NCI-H2107 treated with DMSO at 0.1 percent for 48 hours (cell line): ENCODE results near the gene RDX.
"Not testable (repeated sequence)": the region's sequence is repeated elsewhere in the genome, so short reads cannot be mapped to it uniquely, and the experiment has no call there.

Source experiments
- DNase-seq: peaks from one replicate; lab custom pipeline; 2025; ENCODE audit not compliant: unreplicated experiment; lab: John Stamatoyannopoulos, UW

The RDX gene

DNA sequence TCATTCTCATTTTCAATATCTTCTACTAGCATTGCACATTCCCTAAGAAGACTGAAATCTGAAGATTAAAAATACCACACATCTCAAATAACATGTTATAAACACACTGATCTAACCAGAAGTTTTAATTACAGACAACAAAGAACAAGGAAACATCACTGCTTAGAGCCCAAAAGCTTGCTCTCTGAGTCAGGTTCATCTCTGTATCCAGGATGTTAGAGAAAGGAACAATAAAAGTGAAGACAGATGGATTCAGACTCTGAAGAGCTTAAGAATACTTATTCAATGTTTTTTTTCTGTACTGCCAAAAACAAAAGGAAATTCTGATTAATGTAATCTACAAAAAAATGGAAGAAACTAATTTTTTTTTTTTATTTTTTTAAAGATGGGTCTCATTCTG, 16.5 kb downstream of the RDX start:
- no peak for DNase-seq

DNA sequence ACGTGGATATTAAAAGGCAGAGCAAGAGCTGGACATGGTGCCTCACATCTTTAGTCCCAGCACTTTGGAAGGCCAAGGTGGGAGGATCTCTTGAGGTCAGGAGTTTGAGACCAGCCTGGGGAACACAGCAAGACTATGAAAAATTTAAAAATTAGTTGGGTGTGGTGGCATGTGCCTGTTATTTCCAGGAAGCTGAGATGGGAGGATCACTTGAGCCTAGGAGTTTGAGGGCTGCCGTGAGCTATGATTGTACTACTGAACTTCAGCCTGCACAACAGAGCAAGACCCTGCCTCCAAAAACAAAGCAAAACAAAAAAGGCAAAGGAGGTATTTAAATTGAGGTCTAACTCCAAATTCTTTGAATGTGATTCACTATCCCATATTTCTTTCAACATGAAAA, 23.5 kb downstream of the RDX start:
- no peak for DNase-seq

DNA sequence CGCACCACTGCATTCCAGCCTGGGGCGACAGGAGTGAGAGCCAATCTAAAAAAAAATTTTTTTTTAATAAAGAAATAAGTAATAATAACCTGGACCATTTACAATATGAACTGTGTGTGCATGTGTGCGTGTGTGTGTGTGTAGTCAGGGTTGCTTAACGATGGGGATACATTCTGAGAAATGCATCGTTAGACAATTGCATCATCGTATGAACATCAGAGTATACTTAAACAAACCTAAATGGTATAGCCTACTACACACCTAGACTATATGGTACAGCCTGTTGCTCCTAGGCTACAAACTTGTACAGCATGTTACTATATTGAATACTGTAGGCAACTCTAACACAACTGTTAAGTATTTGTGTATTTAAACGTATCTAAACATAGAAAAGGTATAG, 26.4 kb downstream of the RDX start:
- no peak for DNase-seq

DNA sequence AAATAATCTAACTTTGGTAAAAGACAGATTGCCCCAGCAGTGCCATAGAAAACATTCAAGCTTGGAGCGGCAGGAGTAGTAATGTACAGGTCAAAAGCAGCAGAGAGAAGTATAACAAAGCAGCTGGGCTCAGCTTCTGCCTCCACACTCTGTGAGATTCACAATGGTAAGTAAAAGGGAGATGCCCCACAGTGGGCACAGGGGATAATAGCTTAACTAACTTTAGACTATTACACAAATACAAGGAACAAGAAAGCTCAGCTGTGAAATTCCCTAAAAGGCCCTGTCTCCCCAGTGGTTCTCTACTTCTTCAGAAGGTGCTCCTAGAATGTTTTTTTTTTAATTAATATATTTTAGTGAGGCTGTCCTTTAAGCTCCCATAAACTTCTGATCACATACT, 28.0 kb downstream of the RDX start:
- DNase-seq, result no peak

DNA sequence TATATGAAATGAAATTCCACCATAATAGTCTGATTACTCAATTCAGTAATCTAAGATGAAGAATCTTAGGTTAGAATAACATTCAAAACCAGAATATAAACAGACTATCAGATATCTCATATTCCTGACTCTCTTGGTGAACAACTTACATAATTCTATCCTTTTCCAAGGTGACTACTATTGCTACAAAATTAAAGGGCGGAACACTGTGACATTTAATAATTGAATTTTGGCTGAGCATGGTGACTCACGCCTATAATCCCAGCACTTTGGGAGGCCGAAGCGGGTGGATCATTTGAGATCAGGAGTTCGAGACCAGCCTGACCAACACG, 34.4 kb downstream of the RDX start:
- DNase-seq, result no peak

DNA sequence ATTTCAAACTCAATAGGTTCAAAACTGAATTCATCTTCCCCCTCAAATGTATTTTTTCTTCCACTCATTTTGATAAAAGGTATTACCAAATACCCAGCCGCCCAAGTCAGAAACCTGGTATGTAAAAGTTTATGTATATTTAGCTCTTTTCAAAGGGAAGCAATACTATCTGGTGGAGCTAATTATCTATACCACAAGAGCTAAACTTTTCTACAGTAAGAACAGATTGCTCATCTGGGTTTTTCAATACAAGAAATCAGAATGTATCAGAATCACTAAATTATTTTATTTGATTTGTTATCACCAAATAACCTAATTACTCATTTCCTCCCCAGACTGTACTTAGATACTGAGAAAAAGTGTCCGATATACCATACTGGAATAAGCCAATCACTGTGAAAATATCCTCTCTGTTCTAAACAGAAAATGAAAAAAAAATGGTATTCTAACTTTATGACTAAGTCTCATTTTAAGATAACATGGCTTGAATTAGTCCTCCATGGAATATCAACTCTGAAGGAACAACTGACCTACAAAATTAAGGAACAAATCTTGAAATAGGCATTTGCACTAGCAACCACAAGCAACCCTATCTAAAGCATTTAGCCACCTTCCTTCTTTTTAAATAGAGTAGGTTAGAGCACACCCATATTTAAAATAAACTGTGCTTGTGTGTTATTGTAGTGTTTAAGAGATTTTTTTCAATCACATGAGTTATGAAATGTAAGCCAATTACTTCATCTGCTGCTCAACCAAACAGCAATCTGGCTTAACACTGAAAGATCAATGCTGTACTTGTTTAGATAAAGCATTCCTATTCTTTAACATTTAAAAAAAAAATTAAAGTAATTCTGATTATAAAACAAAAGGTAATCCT, 35.0 kb downstream of the RDX start:
- DNase-seq, result no peak

DNA sequence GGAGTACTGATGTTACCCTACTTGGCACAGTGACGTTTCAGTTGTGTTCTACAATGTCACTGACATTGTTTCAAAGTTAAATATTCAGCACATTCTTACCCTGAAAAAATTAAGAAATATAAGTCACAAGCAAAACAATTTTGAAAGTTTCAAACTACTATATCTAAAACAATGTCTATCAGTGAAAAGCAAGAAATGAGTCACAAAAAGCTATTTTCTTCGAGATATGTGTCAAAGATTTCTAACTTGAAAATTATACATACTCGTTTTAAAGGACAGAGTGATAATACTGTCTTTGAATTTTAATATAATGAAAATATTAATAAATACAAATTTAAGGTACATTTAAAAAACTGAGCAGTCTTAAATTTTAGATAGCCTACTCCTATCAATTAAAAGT, 42.9 kb downstream of the RDX start:
- no peak for DNase-seq

DNA sequence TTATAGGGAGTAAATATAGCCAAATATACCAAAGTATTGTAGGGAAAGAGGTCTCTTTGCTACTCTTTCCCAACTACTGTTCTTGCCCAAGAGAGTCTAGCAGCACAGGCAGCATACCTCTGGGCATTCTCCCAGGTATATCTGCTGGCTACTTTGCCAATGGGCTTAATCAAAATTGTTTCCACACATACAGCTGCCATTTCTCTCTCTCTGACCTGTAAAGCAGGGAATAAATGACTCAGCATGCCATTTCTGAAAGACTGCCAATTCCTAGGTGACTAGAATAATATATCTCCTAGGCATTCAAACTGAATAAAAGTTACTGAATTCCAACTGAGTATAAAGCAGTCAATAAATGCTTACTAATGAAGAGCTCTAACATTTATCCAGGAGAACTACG, 44.6 kb downstream of the RDX start:
- peak; percentile 42 for DNase-seq

DNA sequence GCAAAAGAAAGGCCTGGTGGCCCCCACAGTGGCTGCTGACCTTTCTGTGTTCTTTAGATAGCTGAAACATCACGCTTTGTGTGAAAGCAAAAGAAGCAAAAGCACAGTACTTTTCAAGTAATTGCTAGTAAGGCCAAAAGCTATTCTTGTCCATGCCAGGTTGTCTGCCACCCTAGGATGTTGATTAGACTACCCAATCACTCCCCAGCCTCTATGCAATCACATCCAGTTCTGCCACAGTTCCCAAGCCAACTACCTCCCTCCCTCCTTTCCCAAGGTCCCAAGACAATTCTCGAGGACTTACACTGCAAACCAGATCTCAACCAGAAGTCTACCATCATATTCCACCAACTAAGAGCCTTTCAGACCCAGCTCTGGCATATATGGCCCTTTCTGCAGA, 46.2 kb downstream of the RDX start:
- DNase-seq, result no peak

DNA sequence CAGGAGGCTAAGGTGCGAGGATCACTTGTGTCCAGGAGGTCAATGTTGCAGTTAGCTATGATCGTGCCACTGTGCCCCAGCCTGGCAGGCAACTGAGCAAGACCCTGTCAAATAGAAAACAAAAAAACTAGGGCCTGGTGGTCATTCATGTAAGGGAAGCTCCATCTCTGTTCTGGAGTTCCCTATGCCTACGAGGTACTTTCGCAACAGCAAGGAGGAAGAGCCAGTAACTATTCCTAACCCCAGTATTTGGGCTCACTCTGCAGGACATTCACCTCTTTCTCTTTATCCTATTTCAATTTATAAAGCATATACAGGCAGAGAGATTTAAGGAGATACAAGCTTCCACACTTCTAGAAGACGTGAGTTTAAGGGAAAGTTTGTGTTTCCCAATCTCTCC, 46.6 kb downstream of the RDX start:
- DNase-seq, result no peak

DNA sequence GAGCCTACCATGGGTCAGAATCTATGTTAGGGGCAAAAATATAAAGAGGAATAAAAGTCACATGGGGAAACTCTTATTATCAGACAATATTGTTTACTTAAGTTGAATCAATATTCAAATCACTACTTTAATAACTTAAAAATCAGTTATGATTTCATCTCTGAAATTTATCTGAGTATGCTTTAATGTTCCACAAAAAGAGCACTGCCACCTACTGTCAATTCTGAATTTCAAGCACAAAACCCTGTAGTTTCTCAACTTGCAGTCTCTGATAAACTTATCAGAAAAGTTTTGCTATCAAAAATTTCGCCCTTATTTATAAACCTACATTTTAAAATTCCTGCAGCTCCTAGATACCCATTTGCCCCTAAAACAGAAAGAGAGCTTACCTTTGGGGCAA, 47.3 kb downstream of the RDX start:
- no peak for DNase-seq

DNA sequence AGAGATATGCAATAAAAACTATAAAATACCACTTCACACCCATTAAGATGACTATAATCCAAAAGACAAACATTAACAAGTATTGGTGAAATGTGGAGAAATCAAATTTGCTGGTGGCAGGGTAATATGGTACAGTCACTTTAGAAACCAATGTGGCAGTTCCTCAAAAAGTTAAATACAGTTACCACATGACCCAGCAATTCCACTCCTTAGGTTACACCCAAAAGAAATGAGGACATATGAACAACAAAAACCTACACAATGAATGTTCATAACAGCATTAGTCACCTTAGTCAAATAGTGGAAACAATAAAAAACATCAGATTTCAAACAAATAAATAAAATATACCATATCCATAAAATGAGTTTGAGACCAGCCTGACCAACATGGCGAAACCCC, 52.6 kb downstream of the RDX start:
- DNase-seq, result no peak

DNA sequence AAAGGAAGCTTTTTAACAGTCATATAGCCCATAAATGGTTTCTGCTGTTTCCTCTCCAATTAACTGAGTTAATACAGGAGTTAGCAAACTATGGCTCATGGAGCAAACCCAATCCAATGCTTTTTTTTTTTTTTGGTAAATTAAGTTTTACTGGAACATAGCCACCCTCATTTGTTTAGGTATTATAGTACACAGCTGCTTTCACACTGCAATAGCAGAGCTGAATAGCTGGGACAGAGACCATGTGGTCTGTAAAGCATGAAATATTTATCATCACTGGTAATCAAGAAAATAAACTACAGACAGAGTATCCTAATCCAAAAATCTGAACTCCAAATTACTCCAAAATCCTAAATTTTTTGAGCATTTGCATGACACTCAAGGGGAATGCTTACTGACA, 53.7 kb downstream of the RDX start:
- no peak for DNase-seq

DNA sequence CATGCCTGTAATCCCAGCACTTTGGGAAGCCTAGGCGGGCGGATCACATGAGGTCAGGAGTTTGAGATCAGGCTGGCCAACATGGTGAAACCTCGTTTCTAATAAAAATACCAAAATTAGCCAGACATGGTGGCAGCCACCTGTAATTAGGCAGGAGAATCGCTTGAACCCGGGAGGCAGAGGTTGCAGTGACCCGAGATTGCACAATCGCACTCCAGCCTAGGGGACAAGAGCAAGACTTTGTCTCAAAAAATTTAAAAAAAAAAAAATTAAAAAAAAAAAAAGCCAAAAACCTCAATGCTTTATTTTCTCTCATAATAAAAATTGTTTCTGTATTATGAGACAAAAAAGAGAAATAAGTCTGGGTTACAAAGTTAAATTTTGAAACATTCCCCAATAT, 54.2 kb downstream of the RDX start:
- DNase-seq, result no peak

DNA sequence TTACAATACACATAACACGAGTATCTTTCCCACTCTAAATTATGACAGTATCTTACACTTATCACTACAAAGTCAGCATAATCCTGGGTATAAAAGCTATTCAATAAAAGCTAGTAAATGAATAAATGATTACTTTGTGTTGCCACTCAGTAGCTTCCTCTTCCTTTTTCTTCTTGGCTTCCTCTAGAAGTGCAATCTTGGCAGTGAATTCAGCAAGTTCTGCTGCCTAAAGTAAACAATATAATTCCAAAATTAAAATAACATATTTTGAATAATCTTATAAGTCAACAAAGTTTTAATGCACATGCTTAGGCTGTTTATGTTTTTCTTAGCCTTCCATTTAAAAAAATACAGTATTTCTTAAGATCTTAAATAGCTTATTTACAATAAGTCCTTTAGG, 60.4 kb downstream of the RDX start:
- DNase-seq, result no peak

DNA sequence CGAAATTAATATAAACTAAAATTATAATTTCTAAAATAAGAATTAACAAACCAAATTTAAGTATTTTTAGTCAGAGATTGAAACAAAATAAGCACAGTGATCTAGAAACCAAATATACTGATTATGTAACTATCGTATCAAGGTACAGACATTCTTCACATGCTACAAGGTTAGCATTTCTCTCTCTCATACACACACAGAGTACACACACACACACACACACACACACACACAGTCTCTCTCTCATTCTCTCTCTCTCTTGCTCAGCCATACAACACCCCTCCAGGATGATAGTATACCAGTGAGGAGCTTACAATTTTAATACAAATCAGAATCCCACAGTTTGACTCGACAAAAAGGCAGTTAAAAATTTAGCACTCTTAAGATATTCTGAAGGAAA, 66.0 kb downstream of the RDX start:
- no peak for DNase-seq

DNA sequence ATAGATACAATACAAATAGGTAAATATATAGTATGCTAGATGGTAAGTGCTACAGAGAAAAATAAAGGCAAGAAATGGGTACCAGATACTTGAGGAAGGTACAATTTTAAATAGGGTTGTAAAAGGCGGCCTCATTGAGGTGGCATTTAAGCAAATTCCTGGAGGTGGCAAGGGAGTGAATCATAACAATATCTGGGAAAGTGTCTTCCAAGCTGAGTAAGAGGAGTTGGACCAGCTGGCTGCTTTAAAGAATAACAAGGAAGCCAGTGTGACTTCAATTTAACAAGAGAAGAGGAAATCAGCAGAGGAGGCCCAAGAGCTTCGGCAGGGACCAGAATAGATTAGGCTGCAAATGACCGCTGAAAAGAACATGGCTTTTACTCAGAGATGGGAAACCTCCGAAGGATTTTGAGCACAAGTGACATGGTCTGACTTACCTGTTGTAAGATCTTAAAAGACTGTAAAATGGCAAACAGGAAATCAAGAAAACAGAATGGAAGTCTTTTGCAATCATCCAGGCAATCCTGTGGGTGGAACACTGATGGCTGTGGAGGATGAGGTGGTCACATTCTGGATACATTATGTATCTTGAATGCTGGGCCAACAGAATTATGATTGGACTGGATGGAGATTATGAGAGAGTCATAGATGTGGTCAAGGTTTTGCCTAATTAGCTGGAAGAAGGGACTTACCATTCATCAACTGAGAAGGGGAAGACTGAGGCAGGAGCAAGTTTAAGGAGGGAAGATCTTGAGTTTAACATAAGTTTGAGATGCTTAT, 77.2 kb downstream of the RDX start:
- no peak for DNase-seq

DNA sequence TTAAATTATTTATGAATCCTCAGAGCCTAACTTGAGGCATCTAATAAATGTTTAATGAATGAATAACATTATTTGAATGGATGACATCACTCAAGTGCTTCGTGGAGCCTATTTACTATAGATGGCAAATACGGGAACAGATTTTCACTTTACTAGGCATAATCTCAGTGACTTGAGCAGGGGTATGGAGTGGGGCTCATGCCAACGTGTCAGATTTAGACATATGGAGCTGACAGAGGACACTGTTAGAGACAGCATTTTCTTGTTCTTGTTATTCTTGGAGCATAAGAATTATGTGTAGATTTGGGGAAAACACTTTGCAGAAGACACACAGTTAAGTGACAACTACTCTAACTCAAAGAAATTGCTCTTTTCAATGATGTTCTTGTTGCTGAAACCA, 78.5 kb downstream of the RDX start:
- no peak for DNase-seq

DNA sequence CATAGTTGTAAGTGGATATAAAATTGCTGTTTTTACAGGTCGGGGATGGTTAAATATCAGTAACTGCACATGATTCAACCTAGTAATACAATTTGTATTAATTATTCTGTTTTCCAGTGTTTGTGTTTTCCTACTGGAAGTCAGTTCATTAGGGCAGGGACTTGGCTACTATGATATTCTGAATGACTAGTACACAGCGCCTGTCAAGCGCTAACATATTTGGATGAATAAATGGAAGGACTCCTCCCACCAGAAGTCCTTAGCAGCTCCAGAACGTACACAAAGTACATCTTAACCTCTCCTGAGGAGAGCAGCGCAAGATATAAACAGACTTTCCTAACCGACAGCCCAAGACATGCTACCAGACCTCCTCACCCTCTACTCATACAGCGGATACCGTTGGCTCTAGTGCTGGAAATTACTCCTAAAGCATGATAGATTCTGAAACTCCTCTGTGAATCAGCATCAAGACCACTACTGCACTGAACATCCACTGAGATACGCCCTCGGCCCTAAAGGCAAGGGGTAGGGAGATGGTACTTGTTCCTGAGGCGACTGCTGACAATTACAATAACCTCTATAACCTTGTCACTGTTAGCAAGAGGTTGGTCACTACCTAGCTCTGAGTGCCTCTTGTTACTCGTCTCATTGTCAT, 79.1 kb downstream of the RDX start:
- DNase-seq, result no peak

DNA sequence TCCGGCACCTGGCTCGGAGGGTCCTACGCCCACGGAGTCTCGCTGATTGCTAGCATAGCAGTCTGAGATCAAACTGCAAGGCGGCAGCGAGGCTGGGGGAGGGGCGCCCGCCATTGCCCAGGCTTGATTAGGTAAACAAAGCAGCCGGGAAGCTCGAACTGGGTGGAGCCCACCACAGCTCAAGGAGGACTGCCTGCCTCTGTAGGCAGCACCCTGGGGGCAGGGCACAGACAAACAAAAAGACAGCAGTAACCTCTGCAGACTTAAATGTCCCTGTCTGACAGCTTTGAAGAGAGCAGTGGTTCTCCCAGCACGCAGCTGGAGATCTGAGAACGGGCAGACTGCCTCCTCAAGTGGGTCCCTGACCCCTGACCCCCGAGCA, 87.1 kb downstream of the RDX start:
- DNase-seq, result not testable (repeated sequence)

DNA sequence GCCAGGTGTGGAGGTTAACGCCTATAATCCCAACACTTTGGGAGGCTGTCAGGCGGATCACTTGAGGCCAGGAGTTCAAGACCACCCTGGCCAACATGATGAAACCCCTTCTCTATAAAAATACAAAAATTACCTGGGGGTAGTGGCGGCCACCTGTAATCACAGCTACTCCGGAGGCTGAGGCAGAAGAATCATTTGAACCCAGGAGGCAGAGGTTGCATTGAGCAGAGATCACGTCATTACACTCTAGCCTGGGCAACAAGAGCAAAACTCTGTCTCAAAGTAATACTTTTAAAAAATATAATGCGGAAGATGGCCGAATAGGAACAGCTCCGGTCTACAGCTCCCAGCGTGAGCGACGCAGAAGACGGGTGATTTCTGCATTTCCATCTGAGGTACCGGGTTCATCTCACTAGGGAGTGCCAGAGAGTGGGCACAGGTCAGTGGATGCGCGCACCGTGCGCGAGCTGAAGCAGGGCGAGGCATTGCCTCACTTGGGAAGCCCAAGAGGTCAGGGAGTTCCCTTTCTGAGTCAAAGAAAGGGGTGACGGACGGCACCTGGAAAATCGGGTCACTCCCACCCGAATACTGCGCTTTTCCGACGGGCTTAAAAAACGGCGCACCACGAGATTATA, 87.6 kb downstream of the RDX start:
- not testable (repeated sequence) for DNase-seq

DNA sequence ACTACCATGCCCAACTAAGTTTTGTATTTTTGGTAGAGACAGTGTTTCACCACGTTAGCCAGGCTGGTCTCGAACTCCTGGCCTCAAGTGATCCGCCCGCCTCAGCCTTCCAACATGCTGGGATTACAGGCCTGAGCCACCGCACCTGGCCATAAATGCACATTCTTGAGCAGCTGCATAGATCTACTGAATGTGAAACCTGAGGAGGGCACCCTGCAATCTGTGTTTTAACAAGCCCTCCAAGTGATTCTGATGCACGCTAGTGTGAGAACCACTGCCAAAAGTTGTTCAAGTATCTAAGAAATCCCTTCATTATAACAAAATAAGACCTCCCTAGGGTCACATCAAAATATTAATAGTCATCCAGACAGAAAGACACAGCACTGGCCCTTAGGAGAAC, 89.3 kb downstream of the RDX start:
- no peak for DNase-seq
